Body of pancreas (tissue), 4 donors: ENCODE results near the gene CD47. TPM values are rescaled to one million over a fixed set of nuclear protein-coding genes. Genes with fewer than 3 reads are reported as not detected.

Experiments
- ATAC-seq: fragments of 150-250 bp; one replicate; pipeline ENCODE4 v1.9.1; 2016
- DNase-seq, 4 donors: peaks; one replicate each; pipeline ENCODE4 v3.0.0-alpha.2; 2019
- H3K27ac ChIP-seq, 4 donors: fragments of 200-600 bp; sonication (generic); 1 replicate in 3 of 4; 2 replicates in 1 of 4; pipeline versions ENCODE4 v1.5.1 to v1.6.1; 2016 to 2019; ENCODE audit warnings: mild to moderate bottlenecking in 1 of 4, mixed read lengths in 1 of 4, moderate library complexity in 1 of 4
- H3K27me3 ChIP-seq, 2 donors: fragments of 200-600 bp; sonication (generic); one replicate each; pipeline ENCODE4 v1.6.0; 2016; ENCODE audit warnings: mild to moderate bottlenecking in 1 of 2
- H3K36me3 ChIP-seq, 2 donors: fragments of 200-600 bp; sonication (generic); replicated peaks in 1 of 2; 2 replicates each; pipeline ENCODE4 v1.5.1; 2016; ENCODE audit warnings: low read depth in 2 of 2; ENCODE audit not compliant: insufficient read depth in 1 of 2
- H3K4me1 ChIP-seq: fragments of 200-600 bp; sonication (generic); one replicate; pipeline ENCODE4 v1.6.0; 2016
- H3K4me3 ChIP-seq, 2 donors: fragments of 200-600 bp; sonication (generic); 1 replicate in 1 of 2; 2 replicates in 1 of 2; pipeline ENCODE4 v1.5.1; 2016 to 2019
- H3K9me3 ChIP-seq, 3 donors: fragments of 200-600 bp; sonication (generic); 1 replicate in 2 of 3; 2 replicates in 1 of 3; pipeline ENCODE4 v1.5.1; 2016
- POLR2A ChIP-seq, 3 donors: fragments of 450-650 bp; IDR thresholded peaks; one replicate each; pipeline ENCODE4 v1.6.1; 2016; ENCODE audit warnings: antibody characterized with exemption in 3 of 3, mild to moderate bottlenecking in 2 of 3
- WGBS, 2 donors: methylation state at CpG; one replicate each; pipeline ENCODE4 v1.1.5; 2017; 5-methylcytosine and 5-hydroxymethylcytosine counted together
- intact Hi-C: fragments of 100-400 bp; cut with DNase I; formaldehyde crosslinking; loops from one replicate; pipeline ENCODE4 v1.15.1; 2023
- total RNA-seq, 2 donors: library from RNA; depleted of rRNA; stranded (reverse); fragments of >200 nt; gene quantifications; one replicate each; pipeline ENCODE4 v1.1.0, GENCODE V29; 2016
- TF ChIP-seq, protein P1 (sequence below), 7 experiments: fragments of 450-650 bp in 4 of 7; fragments of 200-600 bp in 3 of 7; sonication (generic) in 3 of 7; IDR thresholded peaks; one replicate each; pipeline ENCODE4 v1.5.1; 2016 to 2019; ENCODE audit warnings: antibody characterized with exemption in 7 of 7

The CD47 gene
- total RNA-seq, 2 donors from 2014 or later = 34.3 to 51.1 TPM

DNA sequence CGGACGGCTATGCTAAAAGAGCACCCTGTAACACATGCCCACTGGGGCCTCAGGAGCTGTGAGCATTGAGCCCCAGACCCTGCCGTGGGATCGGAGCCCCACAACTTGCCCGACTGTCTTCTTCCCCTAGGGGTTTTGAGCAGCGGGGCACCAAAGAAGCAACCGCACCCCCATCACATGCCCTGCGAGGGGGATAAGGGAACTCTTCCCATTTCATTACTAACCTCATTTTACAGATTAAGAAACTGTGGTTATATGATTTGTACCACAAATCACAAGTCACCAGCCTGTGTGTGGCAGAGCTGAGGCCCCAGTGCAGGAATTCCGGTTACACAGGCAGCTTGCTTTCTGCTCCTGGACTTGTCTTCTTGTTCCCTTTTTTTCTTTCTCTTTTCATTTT, 86.2 kb downstream of the CD47 start:
- intact Hi-C loops = no loop called here
- peaks cover 11% of the 10 kb centered on the region for H3K4me1 ChIP-seq
- DNase-seq (peak in 1 of 4 donors; percentile 29), ATAC-seq (no peak)
- no peak overlapping the region for H3K27ac ChIP-seq
- H3K36me3 ChIP-seq = no peaks in the 10 kb centered on the region
- 75 to 100% methylated on average over 9 of the region's 9 CpGs for WGBS, 2 donors
- no peaks in the 10 kb centered on the region for H3K9me3 ChIP-seq
- no peaks in the 10 kb centered on the region for H3K27me3 ChIP-seq
- TF ChIP-seq, protein P1, sequence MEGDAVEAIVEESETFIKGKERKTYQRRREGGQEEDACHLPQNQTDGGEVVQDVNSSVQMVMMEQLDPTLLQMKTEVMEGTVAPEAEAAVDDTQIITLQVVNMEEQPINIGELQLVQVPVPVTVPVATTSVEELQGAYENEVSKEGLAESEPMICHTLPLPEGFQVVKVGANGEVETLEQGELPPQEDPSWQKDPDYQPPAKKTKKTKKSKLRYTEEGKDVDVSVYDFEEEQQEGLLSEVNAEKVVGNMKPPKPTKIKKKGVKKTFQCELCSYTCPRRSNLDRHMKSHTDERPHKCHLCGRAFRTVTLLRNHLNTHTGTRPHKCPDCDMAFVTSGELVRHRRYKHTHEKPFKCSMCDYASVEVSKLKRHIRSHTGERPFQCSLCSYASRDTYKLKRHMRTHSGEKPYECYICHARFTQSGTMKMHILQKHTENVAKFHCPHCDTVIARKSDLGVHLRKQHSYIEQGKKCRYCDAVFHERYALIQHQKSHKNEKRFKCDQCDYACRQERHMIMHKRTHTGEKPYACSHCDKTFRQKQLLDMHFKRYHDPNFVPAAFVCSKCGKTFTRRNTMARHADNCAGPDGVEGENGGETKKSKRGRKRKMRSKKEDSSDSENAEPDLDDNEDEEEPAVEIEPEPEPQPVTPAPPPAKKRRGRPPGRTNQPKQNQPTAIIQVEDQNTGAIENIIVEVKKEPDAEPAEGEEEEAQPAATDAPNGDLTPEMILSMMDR (IDR thresholded peaks at IDR 0.05) = no peak
- TF ChIP-seq POLR2A (IDR thresholded peaks at IDR 0.05) = no peak
- H3K4me3 ChIP-seq = no peak overlapping the region

DNA sequence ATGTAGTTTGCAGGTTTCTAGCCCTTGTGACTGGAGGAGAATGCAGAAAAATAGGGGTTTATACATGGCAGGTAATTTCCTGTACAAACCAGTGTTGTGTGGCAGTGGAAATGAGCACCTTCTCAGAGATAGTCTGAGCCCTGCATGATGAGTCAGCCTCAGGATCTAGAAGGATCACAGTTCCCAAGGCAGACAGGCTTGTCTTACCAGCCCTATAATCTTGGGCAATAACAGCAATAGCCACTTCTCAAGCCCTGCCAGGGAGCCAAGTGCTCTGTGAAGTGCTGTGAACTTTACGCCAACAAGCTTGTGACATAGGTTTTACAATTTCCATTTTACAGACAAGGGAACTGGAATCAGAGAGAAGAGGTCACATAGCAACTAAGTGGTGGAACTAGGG, 89.4 kb downstream of the CD47 start:
- H3K4me3 ChIP-seq = no peak overlapping the region
- TF ChIP-seq, protein P1 (IDR thresholded peaks at IDR 0.05) = no peak
- no peak for TF ChIP-seq POLR2A (IDR thresholded peaks at IDR 0.05)
- 85 to 94% methylated on average over 1 of the region's 1 CpG for WGBS, 2 donors
- H3K27ac ChIP-seq = no peak overlapping the region
- H3K4me1 ChIP-seq = peaks cover 7% of the 10 kb centered on the region
- H3K9me3 ChIP-seq = no peaks in the 10 kb centered on the region
- no peaks in the 10 kb centered on the region for H3K36me3 ChIP-seq
- ATAC-seq = no peak
- DNase-seq = peak in 1 of 4 donors; percentile 25
- no peaks in the 10 kb centered on the region for H3K27me3 ChIP-seq
- intact Hi-C loops = no loop called here

DNA sequence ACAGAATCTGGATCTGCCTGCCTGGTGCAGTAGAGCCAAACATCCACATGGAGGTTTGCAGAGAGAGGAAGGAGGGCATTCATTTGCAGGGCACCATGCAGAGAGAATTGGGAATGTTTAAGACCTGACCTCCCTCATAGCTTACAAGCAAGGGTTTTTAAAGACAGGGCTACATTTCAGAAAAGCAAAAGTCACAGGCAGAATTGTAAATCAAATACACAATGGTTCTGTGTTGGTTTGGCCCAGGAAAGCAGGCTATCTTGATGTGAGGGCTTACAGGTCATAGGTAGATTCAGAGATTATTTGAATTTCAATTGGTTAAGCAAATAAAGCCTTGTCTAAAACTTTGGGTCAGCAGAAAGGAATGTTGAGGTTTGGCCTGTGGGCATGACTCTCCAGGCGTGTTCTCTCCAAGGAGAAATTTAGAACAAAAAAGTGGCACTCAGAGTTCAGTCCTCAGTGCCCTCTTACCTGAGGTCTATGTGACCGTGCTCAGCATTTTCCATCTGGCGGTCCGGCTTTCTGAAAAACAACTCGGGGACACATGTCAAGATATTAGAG, 91.5 kb downstream of the CD47 start:
- Histone ChIP-seq H3K27me3 (no peaks in the 10 kb centered on the region), H3K4me3 (no peak overlapping the region), H3K27ac (peak overlapping the region in 2 of 4 donors; percentile 5 to 30), H3K9me3 (no peaks in the 10 kb centered on the region), H3K36me3 (no peaks in the 10 kb centered on the region), H3K4me1 (no peaks in the 10 kb centered on the region)
- peak; percentile 82 for ATAC-seq
- intact Hi-C loops = no loop called here
- DNase-seq = no peak
- WGBS, 2 donors = 85 to 88% methylated on average over 5 of the region's 5 CpGs
- TF ChIP-seq, protein P1 (IDR thresholded peaks at IDR 0.05) = no peak
- TF ChIP-seq POLR2A (IDR thresholded peaks at IDR 0.05) = no peak

DNA sequence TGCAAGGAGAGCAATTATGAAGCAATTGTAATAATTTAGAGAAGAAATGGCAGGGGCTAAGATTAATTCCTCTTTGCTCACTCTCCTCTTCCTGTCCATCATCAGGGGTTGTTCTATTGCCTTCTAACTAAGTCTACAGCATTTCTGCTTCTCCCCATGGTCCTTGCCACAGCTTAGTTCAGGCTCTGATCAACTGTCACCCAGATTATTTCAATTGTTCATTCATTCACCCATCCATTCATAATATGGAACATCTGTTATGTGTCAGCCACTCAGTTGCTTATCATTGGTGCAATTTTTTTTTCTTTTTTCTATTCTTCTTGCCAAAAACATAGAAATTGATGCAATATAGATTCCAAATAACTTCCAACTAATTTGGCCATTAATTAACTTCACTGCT, 93.2 kb downstream of the CD47 start:
- no peak for DNase-seq
- Histone ChIP-seq H3K4me3 (no peak overlapping the region), H3K9me3 (no peaks in the 10 kb centered on the region), H3K27me3 (no peaks in the 10 kb centered on the region), H3K36me3 (no peaks in the 10 kb centered on the region), H3K27ac (no peak overlapping the region), H3K4me1 (no peaks in the 10 kb centered on the region)
- TF ChIP-seq POLR2A (IDR thresholded peaks at IDR 0.05) = no peak
- TF ChIP-seq, protein P1 (IDR thresholded peaks at IDR 0.05) = no peak
- no peak for ATAC-seq
- intact Hi-C loops = no loop called here

DNA sequence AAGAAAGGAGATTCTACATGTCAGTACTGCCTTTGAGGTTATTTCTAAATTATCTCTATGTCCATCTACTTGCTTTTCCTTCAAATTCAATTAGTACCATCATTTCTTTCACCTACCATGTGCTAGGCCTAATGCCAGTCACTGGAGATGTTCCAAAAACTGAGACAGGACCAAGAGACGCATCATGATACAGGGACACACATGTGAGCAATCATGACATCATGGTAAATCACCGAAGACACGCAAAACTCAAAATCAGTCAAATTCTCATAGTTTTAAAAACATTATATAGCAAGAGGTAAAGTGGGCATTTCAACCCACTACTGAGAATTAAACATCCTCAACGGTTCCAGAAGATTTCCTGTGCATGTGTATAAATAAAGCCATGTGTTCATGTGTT, 95.0 kb downstream of the CD47 start:
- intact Hi-C loops = no loop called here
- ATAC-seq (no peak), DNase-seq (no peak)
- Histone ChIP-seq H3K4me3 (no peak overlapping the region), H3K27ac (no peak overlapping the region), H3K27me3 (no peaks in the 10 kb centered on the region), H3K9me3 (no peaks in the 10 kb centered on the region), H3K4me1 (no peaks in the 10 kb centered on the region), H3K36me3 (no peaks in the 10 kb centered on the region)
- 84 to 86% methylated on average over 4 of the region's 4 CpGs for WGBS, 2 donors
- TF ChIP-seq POLR2A (IDR thresholded peaks at IDR 0.05) = no peak
- TF ChIP-seq, protein P1 (IDR thresholded peaks at IDR 0.05) = no peak
